PC-3 (cell line): ENCODE data around the gene HSD17B12.

Experiments
- EZH2 ChIP-seq: fragments of 300-600 bp; sonication (generic); IDR thresholded peaks from one replicate; pipeline ENCODE4 v1.6.1; 2017; ENCODE audit warnings: antibody characterized with exemption, mild to moderate bottlenecking, low read length; ENCODE audit not compliant: unreplicated experiment
- EZH2phosphoT487 ChIP-seq: fragments of 300-600 bp; sonication (generic); IDR thresholded peaks from 2 replicates; pipeline ENCODE4 v1.6.1; 2018; ENCODE audit warnings: mild to moderate bottlenecking, antibody characterized with exemption, low read length, borderline replicate concordance
- TF ChIP-seq, protein P1 (sequence below): fragments of 300-600 bp; sonication (generic); conservative IDR thresholded peaks from 2 replicates; pipeline ENCODE4 v1.5.1; 2017; ENCODE audit warnings: antibody characterized with exemption, low read depth, mild to moderate bottlenecking, low read length

DNA sequence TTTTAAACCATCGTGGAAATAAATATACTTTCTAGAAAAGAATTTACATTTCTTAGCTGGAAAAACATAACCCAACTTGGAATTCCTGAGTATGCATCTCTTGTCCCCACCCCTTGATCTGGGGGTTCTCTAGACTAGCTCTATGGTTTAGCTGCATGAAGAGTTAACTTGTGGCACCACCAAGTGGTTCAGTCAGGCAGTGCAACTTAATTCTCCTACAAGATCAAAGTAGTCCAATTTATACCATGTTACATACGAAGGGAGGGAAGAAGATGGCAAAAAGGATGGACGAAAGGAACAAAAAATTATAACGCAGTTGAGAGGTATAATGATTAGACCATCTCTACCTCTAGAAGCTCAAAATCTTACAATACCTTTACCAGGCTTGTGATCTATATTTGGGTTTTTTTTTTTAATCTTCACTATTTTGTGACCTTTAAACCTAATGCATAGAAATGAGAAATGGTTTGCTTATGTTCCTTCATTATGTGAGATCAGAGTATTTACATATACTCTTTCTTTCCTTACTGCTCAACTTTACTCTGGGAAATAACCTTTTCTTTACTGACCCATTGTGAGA is 171.6 kb downstream of the HSD17B12 start:
- TF ChIP-seq, protein P1, sequence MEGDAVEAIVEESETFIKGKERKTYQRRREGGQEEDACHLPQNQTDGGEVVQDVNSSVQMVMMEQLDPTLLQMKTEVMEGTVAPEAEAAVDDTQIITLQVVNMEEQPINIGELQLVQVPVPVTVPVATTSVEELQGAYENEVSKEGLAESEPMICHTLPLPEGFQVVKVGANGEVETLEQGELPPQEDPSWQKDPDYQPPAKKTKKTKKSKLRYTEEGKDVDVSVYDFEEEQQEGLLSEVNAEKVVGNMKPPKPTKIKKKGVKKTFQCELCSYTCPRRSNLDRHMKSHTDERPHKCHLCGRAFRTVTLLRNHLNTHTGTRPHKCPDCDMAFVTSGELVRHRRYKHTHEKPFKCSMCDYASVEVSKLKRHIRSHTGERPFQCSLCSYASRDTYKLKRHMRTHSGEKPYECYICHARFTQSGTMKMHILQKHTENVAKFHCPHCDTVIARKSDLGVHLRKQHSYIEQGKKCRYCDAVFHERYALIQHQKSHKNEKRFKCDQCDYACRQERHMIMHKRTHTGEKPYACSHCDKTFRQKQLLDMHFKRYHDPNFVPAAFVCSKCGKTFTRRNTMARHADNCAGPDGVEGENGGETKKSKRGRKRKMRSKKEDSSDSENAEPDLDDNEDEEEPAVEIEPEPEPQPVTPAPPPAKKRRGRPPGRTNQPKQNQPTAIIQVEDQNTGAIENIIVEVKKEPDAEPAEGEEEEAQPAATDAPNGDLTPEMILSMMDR, result peak; percentile 94
- no peak for TF ChIP-seq EZH2
- TF ChIP-seq EZH2phosphoT487, result no peak
